Epithelial cell of esophagus (primary cell): ENCODE data around the gene HSD17B12.

Source experiments
- DNase-seq: peaks from one replicate; pipeline ENCODE4 v3.0.0; 2010; ENCODE audit warnings: low read depth
- H3K4me3 ChIP-seq: 2 replicates; pipeline ENCODE4 v1.5.1; 2011; ENCODE audit warnings: mild to moderate bottlenecking, low read length, control low read depth
- TF ChIP-seq, protein P1 (sequence below): IDR thresholded peaks from 2 replicates; pipeline ENCODE4 v1.5.1; 2011; ENCODE audit warnings: low read depth, mild to moderate bottlenecking, low read length, control low read depth, inconsistent platforms; ENCODE audit not compliant: insufficient read depth; ENCODE audit errors: missing control alignments

The HSD17B12 gene

GRCh38 chr11:43693731-43694130, 13.2 kb downstream of the HSD17B12 start:
- no peak for DNase-seq
- TF ChIP-seq, protein P1, sequence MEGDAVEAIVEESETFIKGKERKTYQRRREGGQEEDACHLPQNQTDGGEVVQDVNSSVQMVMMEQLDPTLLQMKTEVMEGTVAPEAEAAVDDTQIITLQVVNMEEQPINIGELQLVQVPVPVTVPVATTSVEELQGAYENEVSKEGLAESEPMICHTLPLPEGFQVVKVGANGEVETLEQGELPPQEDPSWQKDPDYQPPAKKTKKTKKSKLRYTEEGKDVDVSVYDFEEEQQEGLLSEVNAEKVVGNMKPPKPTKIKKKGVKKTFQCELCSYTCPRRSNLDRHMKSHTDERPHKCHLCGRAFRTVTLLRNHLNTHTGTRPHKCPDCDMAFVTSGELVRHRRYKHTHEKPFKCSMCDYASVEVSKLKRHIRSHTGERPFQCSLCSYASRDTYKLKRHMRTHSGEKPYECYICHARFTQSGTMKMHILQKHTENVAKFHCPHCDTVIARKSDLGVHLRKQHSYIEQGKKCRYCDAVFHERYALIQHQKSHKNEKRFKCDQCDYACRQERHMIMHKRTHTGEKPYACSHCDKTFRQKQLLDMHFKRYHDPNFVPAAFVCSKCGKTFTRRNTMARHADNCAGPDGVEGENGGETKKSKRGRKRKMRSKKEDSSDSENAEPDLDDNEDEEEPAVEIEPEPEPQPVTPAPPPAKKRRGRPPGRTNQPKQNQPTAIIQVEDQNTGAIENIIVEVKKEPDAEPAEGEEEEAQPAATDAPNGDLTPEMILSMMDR: no peak
- no peak overlapping the region for H3K4me3 ChIP-seq

GRCh38 chr11:43694477-43694876, 13.9 kb downstream of the HSD17B12 start:
- no peak overlapping the region for H3K4me3 ChIP-seq
- DNase-seq: peak; percentile 19
- TF ChIP-seq, protein P1: no peak

DNA sequence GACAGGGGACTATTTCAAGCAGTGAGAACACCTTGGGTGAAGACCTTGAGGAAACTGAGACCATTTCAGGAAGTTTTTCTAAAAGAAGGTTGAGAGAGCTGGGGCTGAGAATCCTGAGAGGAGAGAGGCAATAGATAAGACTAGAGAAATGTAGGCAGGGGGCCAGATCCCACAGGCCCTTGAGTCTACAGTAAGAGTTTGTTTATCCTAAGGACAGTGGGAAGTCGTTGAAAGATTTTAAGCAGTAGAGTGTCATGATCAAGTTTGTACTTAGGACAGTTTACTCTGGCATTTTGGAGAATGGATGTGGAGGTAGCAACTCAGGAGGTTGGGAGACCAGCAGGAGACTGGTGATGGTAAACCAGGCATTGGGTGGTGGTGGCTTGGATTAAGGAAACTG, 17.1 kb downstream of the HSD17B12 start:
- DNase-seq: no peak
- TF ChIP-seq, protein P1: no peak
- H3K4me3 ChIP-seq: no peak overlapping the region

DNA sequence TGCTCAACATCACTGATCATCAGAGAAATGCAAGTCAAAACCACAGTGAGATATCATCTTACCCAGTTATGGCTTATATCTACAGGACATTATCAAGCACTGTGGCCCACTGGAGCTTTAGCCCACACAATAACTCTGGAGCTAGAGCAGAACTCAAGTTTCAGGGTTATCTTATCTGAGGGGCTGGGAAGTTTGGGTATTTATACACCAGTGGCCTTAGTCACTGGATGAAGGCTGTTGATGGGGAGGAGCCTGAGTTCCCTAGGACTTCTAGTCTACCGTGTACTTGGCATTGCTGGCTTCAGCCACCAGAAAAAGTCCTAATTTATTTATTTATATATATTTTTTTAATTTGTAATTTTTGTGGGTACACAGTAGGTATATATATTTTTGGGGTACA, 19.3 kb downstream of the HSD17B12 start:
- DNase-seq: no peak
- no peak overlapping the region for H3K4me3 ChIP-seq
- TF ChIP-seq, protein P1: no peak

GRCh38 chr11:43706631-43707030, 26.1 kb downstream of the HSD17B12 start:
- H3K4me3 ChIP-seq: no peak overlapping the region
- TF ChIP-seq, protein P1: no peak
- no peak for DNase-seq

GRCh38 chr11:43708776-43709175, 28.2 kb downstream of the HSD17B12 start:
- no peak overlapping the region for H3K4me3 ChIP-seq
- DNase-seq: peak; percentile 8
- TF ChIP-seq, protein P1: peak; percentile 39

GRCh38 chr11:43709689-43710088, 29.2 kb downstream of the HSD17B12 start:
- TF ChIP-seq, protein P1: no peak
- no peak for DNase-seq
- no peak overlapping the region for H3K4me3 ChIP-seq
